H1 (cell line): ENCODE results near the gene DGKK.

Experiments
- CBX8 ChIP-seq: fragments of 300-800, 300-1000 bp; sonication (generic); IDR thresholded peaks from 2 replicates; pipeline ENCODE4 v1.7.1; 2016; ENCODE audit warnings: low read depth, low read length, borderline replicate concordance
- EGR1 ChIP-seq: IDR thresholded peaks from 2 replicates; pipeline ENCODE4 v1.6.1; 2011; ENCODE audit warnings: low read depth, low read length, borderline replicate concordance
- GABPA ChIP-seq: IDR thresholded peaks from 2 replicates; pipeline ENCODE4 v1.6.1; 2011; ENCODE audit warnings: mild to moderate bottlenecking, low read length, moderate library complexity, borderline replicate concordance; ENCODE audit not compliant: insufficient read depth
- JUN ChIP-seq: IDR thresholded peaks from 2 replicates; pipeline ENCODE4 v1.6.1; 2011; ENCODE audit warnings: low read depth, mild to moderate bottlenecking, improper control_type of control experiment, low read length
- PHF8 ChIP-seq: fragments of 200-600 bp; sonication (generic); conservative IDR thresholded peaks from 2 replicates; pipeline ENCODE4 v1.7.1; 2012; ENCODE audit warnings: low read depth, mild to moderate bottlenecking, inconsistent platforms, low read length, moderate library complexity
- POLR2A ChIP-seq, 2 experiments: IDR thresholded peaks; 1 replicate in 1 of 2; 2 replicates in 1 of 2; pipeline ENCODE4 v1.6.1; 2011; ENCODE audit warnings: low read depth in 2 of 2, low read length in 2 of 2, mild to moderate bottlenecking in 2 of 2; ENCODE audit errors: control extremely low read depth in 1 of 2
- POLR2AphosphoS5 ChIP-seq: IDR thresholded peaks from 2 replicates; pipeline ENCODE4 v1.6.1; 2011; ENCODE audit warnings: low read depth, low read length
- SRF ChIP-seq: IDR thresholded peaks from 2 replicates; pipeline ENCODE4 v1.6.1; 2011; ENCODE audit warnings: mild to moderate bottlenecking, low read depth, low read length, moderate library complexity
- TAF7 ChIP-seq: optimal IDR thresholded peaks from 2 replicates; pipeline ENCODE3; 2011; ENCODE audit warnings: low read depth, mild to moderate bottlenecking, inconsistent platforms, low read length, moderate library complexity, borderline replicate concordance
- TF ChIP-seq, protein P1 (sequence below), 3 experiments: IDR thresholded peaks; 1 replicate in 2 of 3; 2 replicates in 1 of 3; pipeline versions ENCODE4 v1.5.1 to v1.6.1; 2011; ENCODE audit warnings: low read length in 3 of 3, mild to moderate bottlenecking in 3 of 3, inconsistent platforms in 2 of 3, low read depth in 1 of 3, moderate library complexity in 1 of 3; ENCODE audit not compliant: insufficient read depth in 1 of 3; ENCODE audit errors: control extremely low read depth in 1 of 3
- TF ChIP-seq, protein P2 (sequence below): IDR thresholded peaks from 2 replicates; pipeline ENCODE4 v1.6.1; 2011; ENCODE audit warnings: low read length, improper control_type of control experiment
- TF ChIP-seq, protein P3 (sequence below): IDR thresholded peaks from 2 replicates; pipeline ENCODE4 v1.6.1; 2012; ENCODE audit warnings: inconsistent platforms
- TF ChIP-seq, protein P4 (sequence below): IDR thresholded peaks from 2 replicates; pipeline ENCODE4 v1.6.1; 2012; ENCODE audit warnings: low read length, inconsistent platforms

DNA sequence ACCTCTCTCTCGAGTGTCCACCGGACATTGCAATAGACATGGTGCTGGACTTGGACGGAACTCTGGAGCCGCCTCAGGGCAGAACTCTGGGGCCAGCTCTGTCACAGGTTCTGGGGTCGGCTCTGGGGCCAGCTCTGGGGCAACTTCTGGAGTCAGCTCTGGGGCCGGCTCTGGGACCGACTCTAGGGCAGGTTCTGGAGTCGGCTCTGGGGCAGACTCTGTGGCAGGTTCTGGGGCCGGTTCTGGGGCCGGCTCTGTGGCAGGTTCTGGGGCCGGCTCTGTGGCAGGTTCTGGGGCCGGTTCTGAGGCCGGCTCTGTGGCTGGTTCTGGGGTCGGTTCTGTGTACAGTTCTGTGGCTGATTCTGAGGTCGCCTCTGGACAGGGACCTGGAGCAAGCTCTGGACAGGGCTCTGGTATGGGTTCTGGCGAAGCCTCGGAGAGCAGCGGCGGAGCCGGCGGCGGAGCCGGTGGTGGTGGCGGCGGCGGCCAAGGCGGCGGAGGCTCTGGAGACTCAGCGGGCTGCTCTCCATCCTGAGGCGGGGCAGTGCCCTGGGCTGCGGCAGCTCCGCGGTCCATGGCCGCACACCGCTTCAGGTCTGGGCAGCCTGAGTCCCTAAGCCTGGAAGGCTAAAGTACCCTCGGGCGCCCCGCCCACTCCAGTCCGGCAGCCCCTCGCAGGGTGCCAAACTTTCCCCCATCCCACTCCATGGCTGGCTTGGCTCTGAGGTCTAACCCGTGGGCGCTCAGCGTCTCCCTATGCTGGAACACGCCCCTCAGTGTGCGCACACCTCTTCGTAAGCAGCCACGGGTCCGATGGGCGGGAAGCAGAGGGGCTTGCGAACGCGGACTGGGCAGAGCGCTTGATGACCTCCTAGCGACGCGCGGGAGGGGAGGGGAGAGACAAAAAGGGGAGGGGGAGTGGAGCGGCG is at the start of gene DGKK:
- TF ChIP-seq PHF8: no peak
- TF ChIP-seq, protein P1, sequence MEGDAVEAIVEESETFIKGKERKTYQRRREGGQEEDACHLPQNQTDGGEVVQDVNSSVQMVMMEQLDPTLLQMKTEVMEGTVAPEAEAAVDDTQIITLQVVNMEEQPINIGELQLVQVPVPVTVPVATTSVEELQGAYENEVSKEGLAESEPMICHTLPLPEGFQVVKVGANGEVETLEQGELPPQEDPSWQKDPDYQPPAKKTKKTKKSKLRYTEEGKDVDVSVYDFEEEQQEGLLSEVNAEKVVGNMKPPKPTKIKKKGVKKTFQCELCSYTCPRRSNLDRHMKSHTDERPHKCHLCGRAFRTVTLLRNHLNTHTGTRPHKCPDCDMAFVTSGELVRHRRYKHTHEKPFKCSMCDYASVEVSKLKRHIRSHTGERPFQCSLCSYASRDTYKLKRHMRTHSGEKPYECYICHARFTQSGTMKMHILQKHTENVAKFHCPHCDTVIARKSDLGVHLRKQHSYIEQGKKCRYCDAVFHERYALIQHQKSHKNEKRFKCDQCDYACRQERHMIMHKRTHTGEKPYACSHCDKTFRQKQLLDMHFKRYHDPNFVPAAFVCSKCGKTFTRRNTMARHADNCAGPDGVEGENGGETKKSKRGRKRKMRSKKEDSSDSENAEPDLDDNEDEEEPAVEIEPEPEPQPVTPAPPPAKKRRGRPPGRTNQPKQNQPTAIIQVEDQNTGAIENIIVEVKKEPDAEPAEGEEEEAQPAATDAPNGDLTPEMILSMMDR (IDR thresholded peaks at IDR 0.05; ENCODE audit: control extremely low read depth in 1 of 3, insufficient read depth in 1 of 3, low read depth in 1 of 3, low read length in 3 of 3): no peak
- TF ChIP-seq, protein P2, sequence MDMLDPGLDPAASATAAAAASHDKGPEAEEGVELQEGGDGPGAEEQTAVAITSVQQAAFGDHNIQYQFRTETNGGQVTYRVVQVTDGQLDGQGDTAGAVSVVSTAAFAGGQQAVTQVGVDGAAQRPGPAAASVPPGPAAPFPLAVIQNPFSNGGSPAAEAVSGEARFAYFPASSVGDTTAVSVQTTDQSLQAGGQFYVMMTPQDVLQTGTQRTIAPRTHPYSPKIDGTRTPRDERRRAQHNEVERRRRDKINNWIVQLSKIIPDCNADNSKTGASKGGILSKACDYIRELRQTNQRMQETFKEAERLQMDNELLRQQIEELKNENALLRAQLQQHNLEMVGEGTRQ: no peak
- no peak for TF ChIP-seq CBX8
- TF ChIP-seq SRF: no peak
- no peak for TF ChIP-seq EGR1
- no peak for TF ChIP-seq POLR2A (IDR thresholded peaks at IDR 0.05; ENCODE audit: control extremely low read depth in 1 of 2, low read depth in 2 of 2, low read length in 2 of 2)
- TF ChIP-seq JUN: no peak
- TF ChIP-seq, protein P3, sequence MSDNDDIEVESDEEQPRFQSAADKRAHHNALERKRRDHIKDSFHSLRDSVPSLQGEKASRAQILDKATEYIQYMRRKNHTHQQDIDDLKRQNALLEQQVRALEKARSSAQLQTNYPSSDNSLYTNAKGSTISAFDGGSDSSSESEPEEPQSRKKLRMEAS: peak; percentile 75
- TF ChIP-seq POLR2AphosphoS5: no peak
- TF ChIP-seq GABPA: no peak
- TF ChIP-seq, protein P4, sequence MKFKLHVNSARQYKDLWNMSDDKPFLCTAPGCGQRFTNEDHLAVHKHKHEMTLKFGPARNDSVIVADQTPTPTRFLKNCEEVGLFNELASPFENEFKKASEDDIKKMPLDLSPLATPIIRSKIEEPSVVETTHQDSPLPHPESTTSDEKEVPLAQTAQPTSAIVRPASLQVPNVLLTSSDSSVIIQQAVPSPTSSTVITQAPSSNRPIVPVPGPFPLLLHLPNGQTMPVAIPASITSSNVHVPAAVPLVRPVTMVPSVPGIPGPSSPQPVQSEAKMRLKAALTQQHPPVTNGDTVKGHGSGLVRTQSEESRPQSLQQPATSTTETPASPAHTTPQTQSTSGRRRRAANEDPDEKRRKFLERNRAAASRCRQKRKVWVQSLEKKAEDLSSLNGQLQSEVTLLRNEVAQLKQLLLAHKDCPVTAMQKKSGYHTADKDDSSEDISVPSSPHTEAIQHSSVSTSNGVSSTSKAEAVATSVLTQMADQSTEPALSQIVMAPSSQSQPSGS: no peak
- no peak for TF ChIP-seq TAF7
